Activated B cell treated with CpG ODN at 0.5 μM for 24 hours (primary cell): ENCODE results near the gene TGDS. TPM values are rescaled to one million over a fixed set of nuclear protein-coding genes. Genes with fewer than 3 reads are reported as not detected.
"Not testable (repeated sequence)": the region's sequence is repeated elsewhere in the genome, so short reads cannot be mapped to it uniquely, and the experiment has no call there.

Experiments used
- ATAC-seq: fragments of 200-7000 bp; cut with Tn5 transposase; one replicate; pipeline ENCODE4 v1.10.0; 2021; ENCODE audit warnings: low read depth, mild to moderate bottlenecking, moderate library complexity
- CTCF ChIA-PET: fragments of 350-600 bp; sonication (Branson Sonifier 250); formaldehyde crosslinking; loops from one replicate; lab custom pipeline; 2021; ENCODE audit warnings: antibody characterized with exemption; lab: Charles Lee
- POLR2A ChIA-PET: fragments of 350-600 bp; sonication (Branson Sonifier 250); formaldehyde crosslinking; loops from one replicate; lab custom pipeline; 2021; ENCODE audit warnings: antibody characterized with exemption; lab: Charles Lee
- DNase-seq: peaks from one replicate; pipeline ENCODE4 v3.0.0; 2022
- H3K27ac Mint-ChIP-seq: one replicate; pipeline ENCODE4 v1.8.0; 2020; ENCODE audit warnings: mixed read lengths
- H3K27me3 Mint-ChIP-seq: one replicate; pipeline ENCODE4 v1.8.0; 2021; ENCODE audit warnings: mixed read lengths
- H3K36me3 Mint-ChIP-seq: one replicate; pipeline ENCODE4 v1.8.0; 2021; ENCODE audit warnings: low read depth, mixed read lengths
- H3K4me1 Mint-ChIP-seq: one replicate; pipeline ENCODE4 v1.8.0; 2021; ENCODE audit warnings: mixed read lengths
- H3K4me3 Mint-ChIP-seq: one replicate; pipeline ENCODE4 v1.8.0; 2020; ENCODE audit warnings: mild to moderate bottlenecking, mixed read lengths
- H3K9me3 Mint-ChIP-seq: one replicate; pipeline ENCODE4 v1.8.0; 2020; ENCODE audit warnings: mixed read lengths
- CTCF ChIP-seq: fragments of 200-600 bp; IDR thresholded peaks from one replicate; pipeline ENCODE4 v1.8.0; 2022; ENCODE audit warnings: antibody characterized with exemption, mild to moderate bottlenecking
- intact Hi-C: fragments of 100-400 bp; cut with micrococcal nuclease; formaldehyde crosslinking; loops from one replicate; pipeline ENCODE4 v1.15.1; 2024
- total RNA-seq: library from RNA; stranded (reverse); gene quantifications from 2 replicates; pipeline ENCODE4 v1.2.3, GENCODE V29; 2022

TGDS gene
- total RNA-seq: 11.5 and 12.7 TPM in 2 replicates

GRCh38 chr13:94595950-94596574, at the start of gene TGDS:
Gene TGDS, minus strand, starts transcription at chr13:94596152. Its CDS starts 16 bp downstream, at chr13:94596136.
- Mint-ChIP-seq H3K4me1 (peaks cover 31% of the 10 kb centered on the region), H3K4me3 (peak within 1 kb of the TSS; percentile 91), H3K27ac (peak within 1 kb of the TSS; percentile 89), H3K36me3 (peaks cover 19% of the 10 kb centered on the region), H3K9me3 (peaks cover 2% of the 10 kb centered on the region), H3K27me3 (no peaks in the 10 kb centered on the region)
- POLR2A ChIA-PET: interaction anchor here (0.6 to 1.9 kb wide), 8 partner anchors 9 to 1081 kb away, joined by 3 to 92 read pairs (median 4); partner anchors contain the start of gene DNAJC3
- intact Hi-C loops: loop anchor here (1.0 to 2.0 kb wide), 3 partner anchors 17 to 1081 kb away; partner anchors contain the start of gene DNAJC3
- peak; percentile 97 for ATAC-seq
- peak; percentile 82 for DNase-seq
- CTCF ChIA-PET: interaction anchor here (0.9 to 1.9 kb wide), 4 partner anchors 43 to 161 kb away, joined by 3 to 13 read pairs (median 4); no protein-coding TSS in a partner anchor
- no peak for TF ChIP-seq CTCF

- TF ChIP-seq CTCF: no peak
- POLR2A ChIA-PET: interaction anchor here (1.1 kb wide), 1 partner anchor 9 kb away, joined by 7 read pairs; no protein-coding TSS in a partner anchor
- ATAC-seq (no peak), DNase-seq (no peak)
- H3K27me3 Mint-ChIP-seq: no peaks in the 10 kb centered on the region
- no peak overlapping the region for H3K27ac Mint-ChIP-seq
- no peaks in the 10 kb centered on the region for H3K4me1 Mint-ChIP-seq
- CTCF ChIA-PET: no interaction called here
- intact Hi-C loops: no loop called here
- H3K36me3 Mint-ChIP-seq: no peaks in the 10 kb centered on the region
- no peak overlapping the region for H3K4me3 Mint-ChIP-seq
- H3K9me3 Mint-ChIP-seq: peaks cover 2% of the 10 kb centered on the region
Measured at GRCh38 chr13:94641409-94641941, 45.5 kb upstream of the TGDS start.

- Mint-ChIP-seq H3K27ac (no peak overlapping the region), H3K27me3 (no peaks in the 10 kb centered on the region), H3K4me1 (no peaks in the 10 kb centered on the region), H3K36me3 (no peaks in the 10 kb centered on the region), H3K9me3 (peaks cover 2% of the 10 kb centered on the region), H3K4me3 (no peak overlapping the region)
- no peak for TF ChIP-seq CTCF
- ChIA-PET CTCF (no interaction called here), POLR2A (interaction anchor here (1.1 kb wide), 1 partner anchor 10 kb away, joined by 7 read pairs; no protein-coding TSS in a partner anchor)
- DNase-seq (no peak), ATAC-seq (no peak)
- intact Hi-C loops: no loop called here
Measured at GRCh38 chr13:94640721-94641120, 44.8 kb upstream of the TGDS start.

- H3K9me3 Mint-ChIP-seq, H3K4me1 Mint-ChIP-seq, H3K4me3 Mint-ChIP-seq, DNase-seq, ATAC-seq, H3K36me3 Mint-ChIP-seq, H3K27ac Mint-ChIP-seq, CTCF ChIA-PET, POLR2A ChIA-PET, intact Hi-C loops, H3K27me3 Mint-ChIP-seq: not testable (repeated sequence)
Measured at GRCh38 chr13:94637677-94638076, 41.7 kb upstream of the TGDS start.

- ATAC-seq: no peak
- CTCF ChIA-PET: no interaction called here
Measured at GRCh38 chr13:94636942-94637578, 41.1 kb upstream of the TGDS start.

GRCh38 chr13:94636096-94636495, 40.1 kb upstream of the TGDS start:
- H3K4me1 Mint-ChIP-seq, ATAC-seq, H3K9me3 Mint-ChIP-seq, H3K27ac Mint-ChIP-seq, H3K4me3 Mint-ChIP-seq, H3K27me3 Mint-ChIP-seq, H3K36me3 Mint-ChIP-seq, CTCF ChIA-PET, POLR2A ChIA-PET, intact Hi-C loops, DNase-seq: not testable (repeated sequence)

More at GRCh38 chr13:94636942-94637578, 41.1 kb upstream of the TGDS start:
- DNase-seq: no peak
- H3K27ac Mint-ChIP-seq: no peak overlapping the region
- H3K36me3 Mint-ChIP-seq: peaks cover 4% of the 10 kb centered on the region
- no peak overlapping the region for H3K4me3 Mint-ChIP-seq
- peaks cover 2% of the 10 kb centered on the region for H3K9me3 Mint-ChIP-seq
- POLR2A ChIA-PET: no interaction called here
- no peak for TF ChIP-seq CTCF
- no peaks in the 10 kb centered on the region for H3K4me1 Mint-ChIP-seq
- H3K27me3 Mint-ChIP-seq: no peaks in the 10 kb centered on the region
- intact Hi-C loops: no loop called here
